Measurements from ENCODE around the gene GABBR1. TPM values are rescaled to one million over a fixed set of nuclear protein-coding genes. Genes with fewer than 3 reads are reported as not detected.
"Not testable (repeated sequence)": the region's sequence is repeated elsewhere in the genome, so short reads cannot be mapped to it uniquely, and the experiment has no call there.

Gene GABBR1
- total RNA-seq: 10 to 100 TPM in 7 of 8 experiments, 1 to 10 TPM in 1; 6.4 to 53.2 (median 40.3) TPM

DNA sequence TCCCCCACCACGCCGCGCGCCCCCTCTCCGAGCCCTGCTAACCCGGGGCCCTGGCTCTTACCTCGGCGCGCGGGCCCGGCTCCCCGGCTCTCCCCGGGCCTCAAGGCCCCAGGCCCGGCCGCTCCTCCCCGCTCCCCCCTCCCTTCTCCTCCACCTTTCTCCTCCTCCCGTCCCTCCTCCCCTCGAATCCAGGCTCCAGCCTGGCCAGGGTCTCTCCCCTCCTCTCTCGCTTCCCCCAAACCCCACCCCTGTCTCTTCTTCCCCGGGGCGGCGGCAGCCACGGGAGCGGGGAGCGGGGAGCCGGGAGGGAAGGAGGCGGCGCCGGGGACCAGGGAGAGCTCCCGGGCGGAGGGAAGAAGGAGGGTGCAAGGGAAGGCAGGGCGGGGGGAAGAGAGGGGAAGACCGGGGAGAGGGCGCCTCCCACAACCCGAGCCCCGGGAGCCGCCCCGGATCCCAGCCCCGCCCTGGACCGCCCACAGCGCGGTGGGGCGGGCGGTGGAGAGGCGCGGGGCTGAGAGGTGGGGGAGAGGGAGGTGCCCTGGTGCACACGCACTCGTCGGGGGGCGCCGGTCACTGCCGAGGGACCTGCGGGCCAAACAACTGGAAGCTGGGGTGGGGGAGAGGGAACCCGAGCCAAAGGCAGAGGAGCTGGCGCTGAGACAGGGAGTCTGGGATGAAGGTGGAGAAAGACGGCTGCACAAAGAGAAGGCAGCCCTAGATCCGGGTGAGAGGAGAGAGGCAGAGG is at the start of gene GABBR1:
TSS of gene GABBR1 (minus strand) at position 395 of the 745 bp plus-strand sequence. CDS start 798 bp downstream, outside the sequence.
- peak within 1 kb of the TSS; percentile 48 to 80 (median 68) for H3K4me3 ChIP-seq
- peak within 1 kb of the TSS; percentile 77 to 85 for H3K27ac ChIP-seq
- no CpG with 5 or more reads among the region's 57 CpGs for WGBS, 10 experiments
- ATAC-seq (replicated peaks in 6 of 8): peak; percentile 76 to 84 (median 78)
- H3K4me1 ChIP-seq (replicated peaks in 1 of 2): peaks cover 13 to 22% of the 10 kb centered on the region in 2 donors
- in situ Hi-C loops (cut with MboI; ENCODE audit: low pct_unique_long_range_greater_than_20kb in 2 of 9, low sequenced_read_pairs in 9 of 9, unreplicated experiment in 9 of 9): no loop called here

DNA sequence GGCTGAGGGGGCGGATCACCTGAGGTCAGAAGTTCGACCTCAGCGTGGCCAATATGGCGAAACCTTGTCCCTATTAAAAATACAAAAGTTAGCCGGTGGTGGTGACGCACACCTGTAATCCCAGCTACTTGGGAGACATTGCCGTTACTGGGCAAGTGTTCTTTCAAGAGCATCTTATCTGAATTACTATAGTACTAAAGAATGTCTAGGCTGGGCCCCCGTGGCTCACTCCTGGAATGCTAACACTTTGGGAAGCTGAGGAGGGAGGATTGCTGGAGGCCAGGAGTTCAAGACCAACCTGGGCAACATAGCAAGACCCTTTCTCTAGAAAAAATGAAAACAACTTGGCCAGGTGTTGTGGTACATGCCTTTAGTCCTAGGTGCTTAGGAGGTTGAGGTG is 48.8 kb upstream of the GABBR1 start:
- no peak overlapping the region for H3K27ac ChIP-seq
- WGBS, 10 experiments: 53 to 100% (median 86%) methylated on average over 2 to 8 of the region's 8 CpGs; no CpG with 5 or more reads in 1 of the 10 experiments
- H3K4me3 ChIP-seq: no peak overlapping the region
- in situ Hi-C loops (cut with MboI; ENCODE audit: low pct_unique_long_range_greater_than_20kb in 2 of 9, low sequenced_read_pairs in 9 of 9, unreplicated experiment in 9 of 9): no loop called here
- no peaks in the 10 kb centered on the region for H3K4me1 ChIP-seq (replicated peaks in 1 of 2)
- no peak for ATAC-seq (replicated peaks in 6 of 8)

DNA sequence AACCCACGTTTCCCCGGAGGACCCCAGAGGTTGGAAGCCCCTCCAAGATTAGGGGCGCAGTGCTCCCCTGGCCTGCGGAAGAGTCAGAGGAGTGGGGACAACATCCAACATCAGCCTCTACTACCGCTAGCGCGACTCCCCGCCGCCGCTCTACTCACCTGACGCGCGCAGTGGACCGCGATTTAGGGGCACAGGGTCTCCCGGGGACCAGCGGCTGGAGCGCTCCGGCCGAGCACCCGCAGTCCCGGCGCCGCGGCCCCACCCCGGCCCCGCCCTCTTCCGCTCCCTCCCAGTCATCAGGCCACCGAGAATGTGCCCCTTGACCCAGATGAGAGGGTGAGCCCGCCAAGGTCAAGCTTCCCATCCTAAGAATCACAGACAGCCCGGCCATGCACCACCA is 47.9 kb upstream of the GABBR1 start, which contains the start of gene ZFP57:
TSS of gene ZFP57 (minus strand) at position 249 of the 400 bp plus-strand sequence. CDS start 4,149 bp downstream, outside the sequence.
- Histone ChIP-seq H3K4me1 (replicated peaks in 1 of 2) (no peaks in the 10 kb centered on the region), H3K4me3 (no peak within 1 kb of the TSS), H3K27ac (no peak within 1 kb of the TSS)
- WGBS, 10 experiments: 60 to 92% (median 82%) methylated on average over 1 to 10 of the region's 31 CpGs; no CpG with 5 or more reads in 6 of the 10 experiments
- in situ Hi-C loops (cut with MboI; ENCODE audit: low pct_unique_long_range_greater_than_20kb in 2 of 9, low sequenced_read_pairs in 9 of 9, unreplicated experiment in 9 of 9): no loop called here
- no peak for ATAC-seq (replicated peaks in 6 of 8)

DNA sequence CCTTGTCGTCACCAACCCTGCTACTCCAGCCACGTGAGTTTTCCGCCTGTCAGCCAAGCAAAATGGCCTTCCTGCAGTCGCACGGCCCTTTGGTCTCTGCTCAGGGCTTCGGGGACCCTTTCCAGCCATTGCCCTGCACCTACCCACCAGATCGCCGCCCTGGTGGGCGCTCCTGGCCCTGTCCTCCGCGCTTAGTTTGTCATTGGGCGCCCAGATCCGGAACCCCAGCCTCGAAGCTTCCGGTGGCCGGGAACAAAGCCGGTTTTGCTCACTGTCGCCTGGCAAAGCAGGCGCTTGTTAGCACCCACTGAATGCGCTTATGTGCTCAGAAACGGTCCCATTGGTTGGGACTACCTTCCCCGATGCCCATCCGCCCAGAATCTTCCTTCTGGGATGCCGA is 47.4 kb upstream of the GABBR1 start:
- in situ Hi-C loops (cut with MboI; ENCODE audit: low pct_unique_long_range_greater_than_20kb in 2 of 9, low sequenced_read_pairs in 9 of 9, unreplicated experiment in 9 of 9): no loop called here
- 63 to 100% (median 100%) methylated on average over 2 to 6 of the region's 24 CpGs; no CpG with 5 or more reads in 5 of the 10 experiments for WGBS, 10 experiments
- H3K4me1 ChIP-seq (replicated peaks in 1 of 2): no peaks in the 10 kb centered on the region
- ATAC-seq (replicated peaks in 6 of 8): no peak
- H3K4me3 ChIP-seq: no peak overlapping the region
- no peak overlapping the region for H3K27ac ChIP-seq

DNA sequence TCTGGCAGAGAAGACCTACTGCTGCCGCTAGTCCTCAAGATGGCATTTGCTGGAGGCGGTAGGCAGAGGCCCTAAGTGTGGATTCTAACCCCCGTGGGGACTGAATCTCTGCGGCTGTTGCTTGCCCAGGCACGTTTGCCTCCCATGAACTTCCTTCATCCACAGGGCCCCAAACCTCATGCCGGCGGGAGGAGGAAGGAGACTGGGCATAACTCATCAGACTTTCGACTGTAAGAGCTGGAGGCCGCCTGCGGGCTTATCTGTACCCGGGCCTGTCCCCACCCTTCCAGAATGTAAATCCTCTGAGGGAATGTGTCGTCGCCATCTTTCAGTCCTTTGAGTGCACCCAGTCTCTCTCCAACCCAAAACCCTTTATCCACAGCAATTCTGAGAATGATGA is 47.0 kb upstream of the GABBR1 start:
- ATAC-seq (replicated peaks in 6 of 8): no peak
- H3K4me1 ChIP-seq (replicated peaks in 1 of 2): no peaks in the 10 kb centered on the region
- in situ Hi-C loops (cut with MboI; ENCODE audit: low pct_unique_long_range_greater_than_20kb in 2 of 9, low sequenced_read_pairs in 9 of 9, unreplicated experiment in 9 of 9): no loop called here
- H3K27ac ChIP-seq: no peak overlapping the region
- WGBS, 10 experiments: 75 to 90% (median 79%) methylated on average over 2 to 6 of the region's 13 CpGs; no CpG with 5 or more reads in 6 of the 10 experiments
- H3K4me3 ChIP-seq: no peak overlapping the region

DNA sequence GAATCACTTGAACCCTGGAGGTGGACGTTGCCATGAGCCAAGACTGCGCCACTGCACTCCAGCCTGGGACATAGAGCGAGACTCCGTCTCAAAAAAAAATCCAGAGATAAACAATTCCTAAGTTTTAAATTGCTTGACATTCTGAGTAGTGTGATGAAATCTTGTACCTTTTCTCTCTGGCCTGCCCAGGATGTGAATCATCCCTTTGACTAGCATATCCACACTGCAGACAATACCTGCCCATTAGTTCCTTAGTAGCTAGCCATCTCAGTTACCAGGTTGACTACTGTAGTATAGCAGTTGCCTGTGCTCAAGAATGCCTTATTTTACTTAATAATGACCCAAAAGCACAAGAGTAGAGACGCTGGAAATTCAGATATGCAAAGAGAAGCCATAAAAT is 45.1 kb upstream of the GABBR1 start:
- in situ Hi-C loops (cut with MboI; ENCODE audit: low pct_unique_long_range_greater_than_20kb in 2 of 9, low sequenced_read_pairs in 9 of 9, unreplicated experiment in 9 of 9): no loop called here
- Histone ChIP-seq H3K4me1 (replicated peaks in 1 of 2) (no peaks in the 10 kb centered on the region), H3K27ac (no peak overlapping the region), H3K4me3 (no peak overlapping the region)
- no peak for ATAC-seq (replicated peaks in 6 of 8)
- WGBS, 10 experiments: 0 to 100% (median 77%) methylated on average over 1 to 5 of the region's 5 CpGs; no CpG with 5 or more reads in 1 of the 10 experiments

DNA sequence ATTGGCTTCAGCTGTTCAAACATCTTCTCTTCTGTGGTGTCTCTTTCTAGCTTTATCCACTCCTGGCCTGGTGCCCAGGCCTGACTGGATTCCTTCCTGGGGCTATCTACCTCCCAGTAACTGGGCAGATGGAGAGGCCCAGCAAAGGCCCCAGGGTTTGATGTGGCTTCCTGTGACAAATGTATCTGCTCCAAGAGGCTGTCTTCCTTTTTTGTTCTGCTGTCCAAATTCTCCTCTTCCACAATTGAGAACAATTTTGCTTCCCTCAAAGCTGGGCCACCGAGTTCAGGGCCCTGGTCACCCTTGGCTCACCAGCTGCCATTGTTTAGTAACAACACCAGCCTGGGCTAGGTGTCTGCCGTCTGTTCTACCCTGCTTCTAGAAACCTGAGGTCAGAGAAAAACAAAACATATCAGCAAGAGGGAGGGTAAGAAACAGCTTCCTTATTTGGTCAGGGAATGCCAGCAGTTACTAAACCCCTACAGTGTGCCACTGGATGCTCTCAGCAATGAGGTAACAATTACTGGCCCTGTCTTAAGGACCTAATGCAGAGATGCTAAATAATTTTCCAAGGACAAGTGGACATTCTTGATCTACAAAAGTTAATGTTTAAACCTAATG is 44.1 kb upstream of the GABBR1 start:
- in situ Hi-C loops (cut with MboI; ENCODE audit: low pct_unique_long_range_greater_than_20kb in 2 of 9, low sequenced_read_pairs in 9 of 9, unreplicated experiment in 9 of 9): no loop called here
- no peaks in the 10 kb centered on the region for H3K4me1 ChIP-seq (replicated peaks in 1 of 2)
- peak in 4 of 8 experiments; percentile 28 to 77 (median 54) for ATAC-seq (replicated peaks in 6 of 8)
- no peak overlapping the region for H3K4me3 ChIP-seq
- H3K27ac ChIP-seq: no peak overlapping the region
- 0 to 80% (median 24%) methylated on average over 1 to 2 of the region's 2 CpGs; no CpG with 5 or more reads in 2 of the 10 experiments for WGBS, 10 experiments

DNA sequence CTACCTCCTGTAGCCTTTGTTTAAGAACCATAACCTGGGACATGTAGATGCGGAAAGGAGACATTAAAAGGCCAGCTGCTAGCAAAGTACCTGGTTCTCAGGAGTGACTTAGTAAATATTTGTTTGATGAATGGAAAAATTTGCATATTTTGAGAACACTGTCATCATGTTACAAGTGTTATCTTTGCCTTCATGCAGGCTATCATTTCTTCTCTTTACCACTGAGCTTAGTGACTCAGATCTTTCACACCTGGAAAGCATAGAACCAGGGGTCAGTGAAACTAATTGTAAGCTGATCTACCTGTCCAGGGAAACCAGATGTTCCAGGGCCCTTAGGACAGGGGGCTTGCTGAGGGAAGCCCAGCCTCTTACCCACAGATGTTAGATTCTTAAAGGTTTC is 42.6 kb upstream of the GABBR1 start:
- WGBS, 10 experiments: 0 to 86% (median 70%) methylated on average over 1 of the region's 1 CpG; no CpG with 5 or more reads in 5 of the 10 experiments

DNA sequence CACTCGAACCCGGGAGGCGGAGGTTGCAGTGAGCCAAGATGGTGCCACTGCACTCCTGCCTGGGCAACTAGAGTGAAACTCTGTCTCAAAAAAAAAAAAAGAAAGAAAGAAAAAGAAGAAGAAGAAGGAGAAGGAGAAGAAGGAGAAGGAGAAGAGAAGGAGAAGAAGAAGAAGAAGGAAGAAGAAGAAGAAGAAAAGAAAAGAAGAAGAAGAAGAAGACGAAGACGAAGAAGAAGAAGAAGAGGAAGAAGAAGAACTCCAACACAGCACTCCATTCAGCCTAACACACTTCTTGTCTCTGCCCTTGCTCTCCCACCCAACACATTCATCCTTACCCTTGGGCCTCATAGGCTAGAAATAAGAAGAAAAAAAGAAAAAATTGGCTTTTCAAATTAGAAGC is 41.0 kb upstream of the GABBR1 start:
- in situ Hi-C loops (cut with MboI; ENCODE audit: low pct_unique_long_range_greater_than_20kb in 2 of 9, low sequenced_read_pairs in 9 of 9, unreplicated experiment in 9 of 9): no loop called here
- no peaks in the 10 kb centered on the region for H3K4me1 ChIP-seq (replicated peaks in 1 of 2)
- no peak for ATAC-seq (replicated peaks in 6 of 8)
- H3K4me3 ChIP-seq: no peak overlapping the region
- no peak overlapping the region for H3K27ac ChIP-seq
- WGBS, 10 experiments: 64 to 100% (median 85%) methylated on average over 2 to 5 of the region's 5 CpGs

More for the DNA sequence above, 42.6 kb upstream of the GABBR1 start:
- in situ Hi-C loops (cut with MboI; ENCODE audit: low pct_unique_long_range_greater_than_20kb in 2 of 9, low sequenced_read_pairs in 9 of 9, unreplicated experiment in 9 of 9): no loop called here
- H3K4me1 ChIP-seq (replicated peaks in 1 of 2): no peaks in the 10 kb centered on the region
- no peak for ATAC-seq (replicated peaks in 6 of 8)
- no peak overlapping the region for H3K4me3 ChIP-seq
- H3K27ac ChIP-seq: no peak overlapping the region

DNA sequence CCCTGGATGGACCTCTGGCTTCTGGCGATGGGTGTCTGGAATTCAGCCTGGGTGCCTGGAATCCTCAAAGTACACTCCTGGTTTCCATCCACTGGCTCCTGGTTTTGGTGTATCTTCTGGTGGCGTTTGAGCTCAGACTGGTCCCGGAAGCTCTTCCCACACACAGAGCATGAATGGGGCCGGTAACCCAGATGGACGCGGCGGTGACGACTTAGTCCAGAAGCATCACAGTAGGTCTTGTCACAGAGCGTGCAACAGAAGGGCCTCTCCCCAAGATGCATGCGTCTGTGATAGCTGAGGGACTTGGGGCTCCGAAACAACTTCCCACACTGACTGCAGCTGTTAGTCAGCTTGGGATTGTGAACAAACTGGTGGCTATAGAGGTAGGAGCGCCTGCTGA is 40.2 kb upstream of the GABBR1 start:
- ATAC-seq (replicated peaks in 6 of 8): no peak
- in situ Hi-C loops (cut with MboI; ENCODE audit: low pct_unique_long_range_greater_than_20kb in 2 of 9, low sequenced_read_pairs in 9 of 9, unreplicated experiment in 9 of 9): no loop called here
- Histone ChIP-seq H3K4me1 (replicated peaks in 1 of 2) (no peaks in the 10 kb centered on the region), H3K27ac (no peak overlapping the region), H3K4me3 (no peak overlapping the region)
- 53 to 100% (median 80%) methylated on average over 1 to 8 of the region's 12 CpGs; no CpG with 5 or more reads in 2 of the 10 experiments for WGBS, 10 experiments

DNA sequence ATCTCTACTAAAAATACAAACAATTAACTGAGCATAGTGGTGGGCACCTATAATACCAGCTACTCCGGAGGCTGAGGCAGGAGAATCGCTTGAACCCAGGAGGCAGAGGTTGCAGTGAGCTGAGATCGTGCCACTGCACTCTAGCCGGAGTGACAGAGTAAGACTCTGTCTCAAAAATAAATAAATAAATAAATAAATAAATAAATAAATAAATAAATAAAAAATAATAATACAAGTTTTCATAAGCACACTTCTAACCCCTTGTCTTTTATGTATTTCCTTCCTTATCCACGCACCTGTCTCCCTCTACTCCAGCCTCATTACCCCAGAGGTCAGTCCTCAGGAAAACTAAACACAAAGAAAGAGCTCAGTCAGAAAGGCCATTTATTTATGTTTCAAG is 39.1 kb upstream of the GABBR1 start:
- H3K4me3 ChIP-seq; ATAC-seq (replicated peaks in 6 of 8); H3K27ac ChIP-seq; in situ Hi-C loops (cut with MboI; ENCODE audit: low pct_unique_long_range_greater_than_20kb in 2 of 9, low sequenced_read_pairs in 9 of 9, unreplicated experiment in 9 of 9); H3K4me1 ChIP-seq (replicated peaks in 1 of 2): not testable (repeated sequence)
- WGBS, 10 experiments: 41 to 100% (median 76%) methylated on average over 2 to 5 of the region's 5 CpGs; no CpG with 5 or more reads in 4 of the 10 experiments

DNA sequence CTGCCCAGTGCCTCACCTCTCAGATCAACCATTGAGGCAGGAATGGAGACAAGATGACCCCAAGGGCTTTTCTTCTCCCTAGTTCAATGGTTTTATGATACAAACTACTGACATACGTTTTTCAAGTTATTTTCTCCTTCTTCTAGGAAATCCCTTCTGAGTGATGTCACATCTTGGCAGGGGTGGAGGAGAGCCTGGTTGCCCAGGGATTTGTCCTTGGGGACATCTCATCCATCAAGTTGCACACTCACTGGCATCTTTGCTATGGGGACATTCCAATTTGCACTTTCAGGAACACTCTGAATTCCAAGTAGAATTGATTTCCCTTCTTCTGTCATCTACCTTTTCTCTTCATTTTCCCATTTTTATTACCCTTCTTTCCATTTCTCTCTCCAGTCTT is 38.0 kb upstream of the GABBR1 start:
- 20 to 60% (median 33%) methylated on average over 1 of the region's 1 CpG; no CpG with 5 or more reads in 6 of the 10 experiments for WGBS, 10 experiments
- no peak for ATAC-seq (replicated peaks in 6 of 8)
- Histone ChIP-seq H3K4me3 (no peak overlapping the region), H3K27ac (no peak overlapping the region), H3K4me1 (replicated peaks in 1 of 2) (peaks cover 0 to 2% of the 10 kb centered on the region in 2 donors)
- in situ Hi-C loops (cut with MboI; ENCODE audit: low pct_unique_long_range_greater_than_20kb in 2 of 9, low sequenced_read_pairs in 9 of 9, unreplicated experiment in 9 of 9): no loop called here

DNA sequence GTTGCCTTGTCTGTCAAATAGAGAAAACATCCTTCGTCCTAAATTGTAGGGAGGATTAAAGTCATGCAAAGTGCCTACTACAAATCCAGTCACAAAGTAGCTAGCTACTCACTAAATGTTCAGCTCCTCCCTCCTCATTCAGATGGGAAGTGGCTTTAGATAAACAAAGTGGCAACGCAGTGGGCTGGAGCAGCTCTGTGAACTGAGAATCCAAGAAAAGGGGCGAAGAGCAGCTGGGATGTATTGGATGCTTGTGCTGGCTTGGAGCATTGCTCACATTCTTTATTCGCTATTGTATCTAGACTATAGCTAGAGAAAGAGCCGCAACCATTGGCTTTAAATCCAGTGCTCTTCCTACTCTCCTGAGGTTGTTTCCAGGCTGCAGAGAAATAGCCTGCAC is 34.2 kb upstream of the GABBR1 start:
- Histone ChIP-seq H3K4me1 (replicated peaks in 1 of 2) (peaks cover 0 to 2% of the 10 kb centered on the region in 2 donors), H3K27ac (no peak overlapping the region), H3K4me3 (no peak overlapping the region)
- WGBS, 10 experiments: 0 to 25% (median 0%) methylated on average over 1 to 5 of the region's 5 CpGs; no CpG with 5 or more reads in 3 of the 10 experiments
- in situ Hi-C loops (cut with MboI; ENCODE audit: low pct_unique_long_range_greater_than_20kb in 2 of 9, low sequenced_read_pairs in 9 of 9, unreplicated experiment in 9 of 9): no loop called here
- ATAC-seq (replicated peaks in 6 of 8): peak in 1 of 8 experiments; percentile 30
